OCI-LY7 (cell line): ENCODE measurements around the gene RAD9A.

ENCODE experiments used
- CTCF ChIP-seq: fragments of 200-600 bp; sonication (generic); conservative IDR thresholded peaks from 2 replicates; pipeline ENCODE4 v1.5.1; 2014; ENCODE audit warnings: mild to moderate bottlenecking, antibody characterized with exemption, low read length, moderate library complexity, mixed read lengths
- EZH2phosphoT487 ChIP-seq: fragments of 200-600 bp; sonication (generic); IDR thresholded peaks from 2 replicates; pipeline ENCODE4 v1.6.1; 2018; ENCODE audit warnings: low read depth, borderline replicate concordance, mild to moderate bottlenecking, mixed run types, antibody characterized with exemption, low read length, moderate library complexity, mixed read lengths

- TF ChIP-seq CTCF (no peak), EZH2phosphoT487 (no peak)
Measured at GRCh38 chr11:67422891-67423290, 31.1 kb downstream of the RAD9A start.
